Endothelial cell of umbilical vein (primary cell): ENCODE measurements around the gene DNAJB8. TPM values are rescaled to one million over a fixed set of nuclear protein-coding genes. Genes with fewer than 3 reads are reported as not detected.

Source experiments
- BruUV-seq: library from RNA; stranded (reverse); fragments of 400-500 nt; replicated peaks from 2 replicates; lab custom pipeline; 2021; lab: Mats Ljungman, UMichigan
- CTCF ChIA-PET: fragments of 300-600, 350-600 bp; sonication (Branson Sonifier 250); formaldehyde crosslinking; loops from one replicate; lab custom pipeline; 2021; ENCODE audit warnings: antibody characterized with exemption, inconsistent platforms; lab: Charles Lee
- POLR2A ChIA-PET: fragments of 300-600, 350-600 bp; sonication (Branson Sonifier 250); formaldehyde crosslinking; loops from one replicate; lab custom pipeline; 2021; ENCODE audit warnings: antibody characterized with exemption, inconsistent platforms; lab: Charles Lee
- DNase-seq: peaks from one replicate; pipeline ENCODE4 v3.0.0-alpha.2; 2011; ENCODE audit warnings: low read depth, low spot score
- FAIRE-seq: peaks from 2 replicates; lab custom pipeline; 2011; peaks lifted over from hg19 to GRCh38; lab: Jason Lieb, UNC
- H2AFZ ChIP-seq: 2 replicates; pipeline ENCODE4 v1.6.0; 2012; ENCODE audit warnings: low read depth, low read length, control low read depth, inconsistent platforms
- H3K27ac ChIP-seq: 2 replicates; pipeline ENCODE4 v1.5.1; 2011; ENCODE audit warnings: low read depth, mild to moderate bottlenecking, control low read depth, low read length, moderate library complexity; ENCODE audit not compliant: insufficient read depth
- H3K27me3 ChIP-seq, 2 experiments: 2 replicates each; pipeline versions ENCODE4 v1.6.0 to v1.6.1; 2011; ENCODE audit warnings: low read length in 2 of 2, mixed read lengths in 1 of 2; ENCODE audit not compliant: control insufficient read depth in 2 of 2, insufficient read depth in 2 of 2
- H3K36me3 ChIP-seq, 2 experiments: 2 replicates in 1 of 2; 3 replicates in 1 of 2; pipeline ENCODE4 v1.5.1; 2011; ENCODE audit warnings: low read length in 2 of 2, mild to moderate bottlenecking in 1 of 2, moderate library complexity in 1 of 2; ENCODE audit not compliant: control insufficient read depth in 2 of 2, insufficient read depth in 2 of 2; ENCODE audit errors: extremely low read depth in 1 of 2
- H3K4me1 ChIP-seq: 3 replicates; pipeline ENCODE4 v1.5.1; 2011; ENCODE audit warnings: mild to moderate bottlenecking, low read length; ENCODE audit not compliant: control insufficient read depth, insufficient read depth; ENCODE audit errors: extremely low read depth
- H3K4me2 ChIP-seq: 2 replicates; pipeline ENCODE4 v1.6.1; 2011; ENCODE audit warnings: low read length, control low read depth, mixed read lengths; ENCODE audit not compliant: insufficient read depth
- H3K4me3 ChIP-seq, 3 experiments: fragments of 200-600 bp in 1 of 3; sonication (generic), shearing (Covaris generic) in 1 of 3; replicated peaks in 1 of 3; 2 replicates each; pipeline ENCODE4 v1.5.1; 2011 to 2016; ENCODE audit warnings: control low read depth in 3 of 3, low read length in 3 of 3, mild to moderate bottlenecking in 2 of 3, inconsistent platforms in 1 of 3, low read depth in 1 of 3, moderate library complexity in 1 of 3; ENCODE audit not compliant: insufficient read depth in 1 of 3
- H3K79me2 ChIP-seq: 2 replicates; pipeline ENCODE4 v1.6.0; 2012; ENCODE audit warnings: low read length, inconsistent platforms; ENCODE audit not compliant: control insufficient read depth, insufficient read depth
- H3K9ac ChIP-seq: replicated peaks from 2 replicates; pipeline ENCODE3; 2011; ENCODE audit warnings: low read length, control low read depth; ENCODE audit not compliant: insufficient read depth; ENCODE audit errors: extremely low read depth
- H3K9me1 ChIP-seq: replicated peaks from 3 replicates; pipeline ENCODE4 v1.6.0; 2011; ENCODE audit warnings: mild to moderate bottlenecking, low read length; ENCODE audit not compliant: control insufficient read depth, insufficient read depth; ENCODE audit errors: extremely low read depth
- H3K9me3 ChIP-seq: replicated peaks from 2 replicates; pipeline ENCODE4 v1.5.1; 2012; ENCODE audit warnings: low read length, inconsistent platforms; ENCODE audit not compliant: control insufficient read depth, insufficient read depth
- H4K20me1 ChIP-seq: replicated peaks from 2 replicates; pipeline ENCODE3; 2011; ENCODE audit warnings: mild to moderate bottlenecking, low read length; ENCODE audit not compliant: control insufficient read depth, insufficient read depth; ENCODE audit errors: extremely low read depth
- CTCF ChIP-seq, 2 donors: IDR thresholded peaks; 1 replicate in 1 of 2; 2 replicates in 1 of 2; pipeline ENCODE4 v1.5.1; 2011; ENCODE audit warnings: low read length in 2 of 2, mild to moderate bottlenecking in 2 of 2, moderate library complexity in 2 of 2, control low read depth in 1 of 2, inconsistent platforms in 1 of 2, low read depth in 1 of 2; ENCODE audit not compliant: insufficient read depth in 1 of 2; ENCODE audit errors: extremely low read depth in 1 of 2
- EZH2 ChIP-seq: IDR thresholded peaks from 2 replicates; pipeline ENCODE4 v1.6.1; 2012; ENCODE audit warnings: borderline replicate concordance, low read depth, mild to moderate bottlenecking, moderate library complexity, low read length, inconsistent platforms; ENCODE audit not compliant: severe bottlenecking
- FOS ChIP-seq: IDR thresholded peaks from 2 replicates; pipeline ENCODE4 v1.6.1; 2011; ENCODE audit warnings: mild to moderate bottlenecking, low read length, moderate library complexity, borderline replicate concordance; ENCODE audit not compliant: insufficient read depth
- GATA2 ChIP-seq: IDR thresholded peaks from 2 replicates; pipeline ENCODE4 v1.7.0; 2011; ENCODE audit warnings: low read depth, mild to moderate bottlenecking, moderate library complexity, mixed read lengths, low read length; ENCODE audit not compliant: insufficient read length, insufficient read depth
- JUN ChIP-seq: IDR thresholded peaks from 2 replicates; pipeline ENCODE4 v1.6.1; 2011; ENCODE audit warnings: borderline replicate concordance, low read depth; ENCODE audit not compliant: insufficient read length, insufficient read depth
- MAX ChIP-seq: IDR thresholded peaks from 2 replicates; pipeline ENCODE4 v1.6.1; 2011; ENCODE audit not compliant: insufficient read depth, insufficient read length
- MYC ChIP-seq: IDR thresholded peaks from one replicate; pipeline ENCODE4 v1.6.1; 2011; ENCODE audit warnings: mild to moderate bottlenecking, low read depth, low read length
- POLR2A ChIP-seq: IDR thresholded peaks from 2 replicates; pipeline ENCODE4 v1.6.1; 2012; ENCODE audit warnings: low read depth, mild to moderate bottlenecking, control low read depth, low read length
- POLR2AphosphoS5 ChIP-seq: IDR thresholded peaks from 2 replicates; pipeline ENCODE4 v1.6.1; 2012; ENCODE audit warnings: low read depth, mild to moderate bottlenecking, control low read depth, low read length, moderate library complexity; ENCODE audit not compliant: insufficient read depth
- dilution Hi-C: fragments of 300-500 bp; cut with MboI; formaldehyde crosslinking; loops from one replicate; pipeline ENCODE4 v1.15.0; 2019; ENCODE audit warnings: low sequenced_read_pairs; ENCODE audit not compliant: extremely low pct_ligation_motif_present
- intact Hi-C: fragments of 100-400 bp; cut with micrococcal nuclease; formaldehyde crosslinking; loops from one replicate; pipeline ENCODE4 v1.10.0; 2022
- polyA plus RNA-seq, 4 experiments: library from polyadenylated mRNA; depleted of rRNA in 3 of 4; stranded (reverse) in 3 of 4; unstranded in 1 of 4; fragments of >200 nt; gene quantifications; 2 replicates each; pipeline versions ENCODE4 v1.2.1 to v1.2.3, GENCODE V29; 2011 to 2012; ENCODE audit warnings: missing spikeins in 1 of 4
- total RNA-seq: library from RNA; stranded (reverse); gene quantifications from 2 replicates; pipeline ENCODE4 v1.2.3, GENCODE V29; 2021

Gene DNAJB8
- total and polyA plus RNA-seq, 2 donors (not counting 3 experiments of a cell fraction or from before 2014, with no cell fraction given), result not detected

GRCh38 chr3:128433837-128434165, 32.9 kb downstream of the DNAJB8 start:
- Histone ChIP-seq H4K20me1 (no peaks in the 10 kb centered on the region), H3K36me3 (no peaks in the 10 kb centered on the region), H3K27me3 (peaks cover 29 to 34% of the 10 kb centered on the region in 2 experiments), H3K4me3 (no peak overlapping the region), H2AFZ (no peak overlapping the region), H3K9me1 (no peaks in the 10 kb centered on the region), H3K9me3 (no peaks in the 10 kb centered on the region), H3K4me1 (no peaks in the 10 kb centered on the region), H3K4me2 (no peak overlapping the region), H3K79me2 (no peaks in the 10 kb centered on the region), H3K27ac (no peak overlapping the region), H3K9ac (no peak overlapping the region)
- no peak for TF ChIP-seq JUN
- no peak for TF ChIP-seq EZH2
- TF ChIP-seq CTCF (IDR thresholded peaks at IDR 0.05; ENCODE audit: extremely low read depth in 1 of 2, insufficient read depth in 1 of 2, low read depth in 1 of 2, low read length in 2 of 2), result no peak
- no peak for TF ChIP-seq GATA2
- TF ChIP-seq MAX, result no peak
- TF ChIP-seq FOS, result no peak
- TF ChIP-seq MYC, result no peak
- TF ChIP-seq POLR2A, result no peak
- no peak for TF ChIP-seq POLR2AphosphoS5
- dilution Hi-C loops (loop anchor here (25.0 kb wide), 1 partner anchor 154 kb away; no protein-coding TSS in a partner anchor), intact Hi-C loops (no loop called here)
- FAIRE-seq (no peak), DNase-seq (no peak)
- POLR2A ChIA-PET, result no interaction called here
- CTCF ChIA-PET, result interaction anchor here (1.0 to 1.6 kb wide), 4 partner anchors 8 to 175 kb away, joined by 3 to 6 read pairs (median 3); no protein-coding TSS in a partner anchor
- no TSS peak for BruUV-seq
